HAP-1 (cell line): ENCODE results near the gene CNNM2.

Source experiments
- DNase-seq, 2 experiments: peaks; one replicate each; pipeline ENCODE4 v3.0.0-alpha.2; 2016 to 2020; ENCODE audit warnings: low spot score in 2 of 2
- H3K27me3 ChIP-seq: fragments of 250-450 bp; sonication (Bioruptor Pico); 2 replicates; pipeline ENCODE4 v1.5.1; 2020; ENCODE audit warnings: low read depth, mild to moderate bottlenecking, moderate library complexity
- H3K36me3 ChIP-seq: fragments of 250-450 bp; sonication (Bioruptor Pico); replicated peaks from 2 replicates; pipeline ENCODE4 v1.5.1; 2020; ENCODE audit warnings: mild to moderate bottlenecking
- H3K4me1 ChIP-seq: fragments of 250-450 bp; sonication (Bioruptor Pico); 2 replicates; pipeline ENCODE4 v1.5.1; 2020; ENCODE audit warnings: mild to moderate bottlenecking
- H3K4me3 ChIP-seq: fragments of 250-450 bp; sonication (Bioruptor Pico); 2 replicates; pipeline ENCODE4 v1.5.1; 2020; ENCODE audit warnings: mild to moderate bottlenecking, moderate library complexity
- H3K9me3 ChIP-seq: fragments of 250-450 bp; sonication (Bioruptor Pico); 2 replicates; pipeline ENCODE4 v1.5.1; 2020; ENCODE audit warnings: mild to moderate bottlenecking, moderate library complexity
- in situ Hi-C: fragments of 300-500 bp; cut with MboI; formaldehyde crosslinking; loops from 3 replicates; pipeline ENCODE4 v1.14.3; 2020; ENCODE audit warnings: low sequenced_read_pairs, inconsistent platforms, mixed read lengths

Gene CNNM2

DNA sequence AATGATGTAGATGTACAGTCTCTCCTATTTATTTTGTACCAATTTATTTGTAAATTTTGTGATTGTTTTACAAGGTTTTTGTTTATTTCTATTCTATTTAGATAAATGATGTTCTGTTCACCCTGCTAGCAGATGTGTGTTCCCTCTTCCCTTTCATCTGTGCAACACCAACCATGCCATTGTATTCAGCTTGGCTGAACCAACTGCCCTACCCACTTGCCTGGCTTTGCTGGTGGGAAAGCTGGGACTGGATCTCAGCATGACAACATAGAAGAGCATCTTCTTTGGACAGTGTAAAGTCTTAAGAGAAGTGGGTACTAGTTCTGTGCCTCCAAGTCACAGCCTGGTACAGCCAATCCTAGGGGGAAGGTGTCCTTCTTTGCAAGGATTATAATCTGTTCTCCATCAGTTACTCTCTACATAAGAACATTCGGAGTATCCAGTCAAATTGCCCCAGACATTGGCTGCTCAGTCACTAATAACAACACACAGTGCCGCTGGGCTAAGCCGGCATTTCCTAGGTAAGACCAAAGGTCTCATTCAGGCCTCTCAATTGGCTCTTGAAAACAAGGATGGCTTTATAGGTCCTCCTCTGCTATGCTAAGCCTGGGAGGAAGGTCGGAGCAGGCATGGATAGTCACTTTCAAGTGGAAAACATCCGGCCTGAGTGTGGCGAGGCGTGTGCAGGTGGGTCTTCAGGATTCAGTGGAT, 165.3 kb downstream of the CNNM2 start:
- Histone ChIP-seq H3K4me1 (no peaks in the 10 kb centered on the region), H3K27me3 (no peaks in the 10 kb centered on the region), H3K4me3 (no peak overlapping the region), H3K9me3 (no peaks in the 10 kb centered on the region), H3K36me3 (peaks cover 12% of the 10 kb centered on the region)
- in situ Hi-C loops: no loop called here
- DNase-seq: no peak

DNA sequence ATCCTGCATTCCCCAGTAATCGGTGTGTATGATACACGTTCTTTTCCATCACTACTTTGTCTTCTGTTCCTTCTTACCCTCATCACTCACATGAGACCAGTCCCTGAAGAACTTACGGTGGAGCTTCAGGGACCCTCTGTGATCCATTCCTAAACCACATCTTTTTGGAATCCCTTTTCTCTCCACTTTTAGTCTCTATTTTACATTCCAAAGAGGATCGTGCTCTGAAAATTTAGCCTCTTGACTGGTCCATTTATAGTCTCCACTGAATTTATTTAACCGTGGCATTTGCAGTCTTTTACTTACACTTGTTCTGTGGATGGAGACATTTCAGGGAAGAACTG, 165.9 kb downstream of the CNNM2 start:
- Histone ChIP-seq H3K4me1 (no peaks in the 10 kb centered on the region), H3K27me3 (no peaks in the 10 kb centered on the region), H3K36me3 (peaks cover 17% of the 10 kb centered on the region), H3K4me3 (no peak overlapping the region), H3K9me3 (no peaks in the 10 kb centered on the region)
- no peak for DNase-seq
- in situ Hi-C loops: no loop called here

- in situ Hi-C loops: no loop called here
These were observed 168.2 kb downstream of the CNNM2 start for GRCh38 chr10:103086261-103086660.

GRCh38 chr10:103086799-103087198, 168.7 kb downstream of the CNNM2 start:
- no peak for DNase-seq
- in situ Hi-C loops: no loop called here
- Histone ChIP-seq H3K27me3 (no peaks in the 10 kb centered on the region), H3K9me3 (no peaks in the 10 kb centered on the region), H3K4me3 (no peak overlapping the region), H3K36me3 (peaks cover 37% of the 10 kb centered on the region), H3K4me1 (no peaks in the 10 kb centered on the region)

More at GRCh38 chr10:103086261-103086660, 168.2 kb downstream of the CNNM2 start:
- Histone ChIP-seq H3K4me1 (no peaks in the 10 kb centered on the region), H3K4me3 (no peak overlapping the region), H3K27me3 (no peaks in the 10 kb centered on the region), H3K36me3 (peaks cover 32% of the 10 kb centered on the region), H3K9me3 (no peaks in the 10 kb centered on the region)
- no peak for DNase-seq

DNA sequence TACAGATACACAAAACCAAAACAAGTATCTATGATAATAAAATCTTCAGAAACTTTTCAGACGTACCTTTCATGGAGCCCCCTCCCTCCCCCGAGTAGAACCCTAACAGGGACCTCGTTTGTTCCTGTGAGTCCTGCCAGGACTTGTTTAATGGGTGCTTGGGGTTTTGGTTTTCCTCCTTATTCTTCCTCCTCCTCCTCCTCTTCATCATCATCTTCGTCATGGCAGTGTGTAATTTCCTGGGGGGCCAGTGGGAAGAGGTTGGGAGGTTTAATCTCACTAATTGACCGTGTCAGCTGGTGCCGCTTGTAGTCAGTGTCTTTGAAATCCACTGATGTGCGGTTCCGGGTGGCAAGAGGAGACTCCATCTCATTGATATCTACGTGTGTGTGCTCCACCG, 171.4 kb downstream of the CNNM2 start:
- no peaks in the 10 kb centered on the region for H3K4me1 ChIP-seq
- DNase-seq: no peak
- peaks cover 60% of the 10 kb centered on the region for H3K36me3 ChIP-seq
- no peak overlapping the region for H3K4me3 ChIP-seq
- H3K9me3 ChIP-seq: no peaks in the 10 kb centered on the region
- in situ Hi-C loops: no loop called here
- H3K27me3 ChIP-seq: no peaks in the 10 kb centered on the region

DNA sequence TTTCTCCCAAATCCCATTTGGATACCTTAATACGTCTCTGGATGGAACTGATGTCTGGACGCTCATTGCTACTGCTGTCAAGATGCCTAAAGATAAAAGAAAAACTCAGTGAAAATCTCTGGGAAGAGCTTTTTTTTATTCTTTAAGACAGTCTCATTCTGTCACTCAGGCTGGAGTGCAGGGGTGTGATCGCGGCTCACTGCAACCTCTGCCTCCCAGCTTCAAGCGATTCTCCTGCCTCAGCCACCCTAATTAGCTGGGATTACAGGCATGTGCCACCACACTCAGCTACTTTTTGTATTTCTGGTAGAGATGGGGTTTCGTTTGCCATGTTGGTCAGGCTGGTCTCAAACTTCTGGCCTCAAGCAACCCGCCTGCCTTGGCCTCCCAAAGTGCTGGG, 172.8 kb downstream of the CNNM2 start:
- peaks cover 5% of the 10 kb centered on the region for H3K4me1 ChIP-seq
- no peaks in the 10 kb centered on the region for H3K27me3 ChIP-seq
- H3K4me3 ChIP-seq: no peak overlapping the region
- peaks cover 62% of the 10 kb centered on the region for H3K36me3 ChIP-seq
- no peak for DNase-seq
- in situ Hi-C loops: no loop called here
- no peaks in the 10 kb centered on the region for H3K9me3 ChIP-seq

DNA sequence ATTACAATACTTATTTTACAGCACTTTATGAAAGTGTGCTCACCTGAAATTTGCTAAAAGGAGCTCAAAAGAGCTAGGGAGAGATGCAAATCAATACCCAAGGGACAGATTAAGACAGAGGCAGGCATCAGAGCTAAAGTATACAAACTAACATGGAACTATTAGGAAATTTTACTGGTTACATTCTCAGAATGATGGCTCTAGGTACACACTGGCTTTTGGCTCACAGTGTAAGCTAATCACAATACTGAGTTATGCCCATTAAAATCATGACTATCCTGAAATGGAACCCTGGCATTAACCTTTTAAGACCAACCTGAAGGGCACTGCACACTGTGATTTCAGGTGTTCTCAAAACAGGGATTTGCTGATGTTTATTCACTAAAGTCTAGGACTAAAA, 176.9 kb downstream of the CNNM2 start:
- Histone ChIP-seq H3K4me1 (peaks cover 9% of the 10 kb centered on the region), H3K9me3 (no peaks in the 10 kb centered on the region), H3K27me3 (no peaks in the 10 kb centered on the region), H3K4me3 (no peak overlapping the region), H3K36me3 (peaks cover 63% of the 10 kb centered on the region)
- in situ Hi-C loops: no loop called here
- DNase-seq: no peak

GRCh38 chr10:103096130-103096529, 178.0 kb downstream of the CNNM2 start:
- in situ Hi-C loops: no loop called here
- no peaks in the 10 kb centered on the region for H3K9me3 ChIP-seq
- no peaks in the 10 kb centered on the region for H3K27me3 ChIP-seq
- H3K4me1 ChIP-seq: peaks cover 9% of the 10 kb centered on the region
- H3K36me3 ChIP-seq: peaks cover 64% of the 10 kb centered on the region
- no peak overlapping the region for H3K4me3 ChIP-seq
- DNase-seq: no peak

DNA sequence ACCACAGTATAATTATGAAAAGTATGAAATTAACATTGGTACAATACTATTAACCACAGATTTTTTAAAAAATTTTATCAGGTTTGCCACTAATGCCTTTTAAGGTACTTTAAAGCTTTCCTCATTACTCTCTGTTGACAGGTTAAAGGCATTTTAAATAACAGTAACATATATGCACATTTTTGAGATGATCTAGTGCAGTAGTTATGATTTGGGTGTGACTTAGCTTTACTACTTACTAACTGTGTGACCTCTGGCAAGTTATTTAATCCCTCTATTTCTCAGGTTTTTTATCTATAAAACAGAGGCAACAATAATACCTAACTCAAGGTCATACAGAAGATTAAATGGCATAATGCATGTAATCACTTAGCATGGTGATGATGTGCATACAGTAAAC, 180.1 kb downstream of the CNNM2 start:
- Histone ChIP-seq H3K4me3 (no peak overlapping the region), H3K9me3 (no peaks in the 10 kb centered on the region), H3K27me3 (no peaks in the 10 kb centered on the region), H3K36me3 (peaks cover 46% of the 10 kb centered on the region), H3K4me1 (peaks cover 14% of the 10 kb centered on the region)
- in situ Hi-C loops: no loop called here
- no peak for DNase-seq

DNA sequence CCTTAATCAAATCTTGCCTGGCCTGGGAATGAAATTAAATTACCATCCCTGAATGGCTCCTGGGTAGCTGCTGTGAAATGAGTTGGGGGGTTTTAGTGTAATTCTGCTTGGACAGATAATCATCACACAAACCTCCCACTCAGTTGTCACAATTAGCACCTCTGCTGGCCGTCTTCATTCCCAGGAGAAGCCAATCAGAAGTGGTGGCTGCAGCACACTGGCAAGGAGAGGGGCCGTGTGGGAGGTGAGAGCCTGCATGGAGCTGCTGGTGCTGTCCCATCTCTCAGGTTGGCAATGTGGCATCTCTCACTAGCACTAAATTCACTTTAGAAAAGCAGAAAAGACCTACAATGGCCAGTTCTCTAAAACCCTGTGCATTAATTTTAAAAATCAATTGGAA, 182.5 kb downstream of the CNNM2 start:
- Histone ChIP-seq H3K27me3 (no peaks in the 10 kb centered on the region), H3K36me3 (peaks cover 41% of the 10 kb centered on the region), H3K4me3 (no peak overlapping the region), H3K9me3 (no peaks in the 10 kb centered on the region), H3K4me1 (peaks cover 12% of the 10 kb centered on the region)
- in situ Hi-C loops: no loop called here
- DNase-seq: no peak

DNA sequence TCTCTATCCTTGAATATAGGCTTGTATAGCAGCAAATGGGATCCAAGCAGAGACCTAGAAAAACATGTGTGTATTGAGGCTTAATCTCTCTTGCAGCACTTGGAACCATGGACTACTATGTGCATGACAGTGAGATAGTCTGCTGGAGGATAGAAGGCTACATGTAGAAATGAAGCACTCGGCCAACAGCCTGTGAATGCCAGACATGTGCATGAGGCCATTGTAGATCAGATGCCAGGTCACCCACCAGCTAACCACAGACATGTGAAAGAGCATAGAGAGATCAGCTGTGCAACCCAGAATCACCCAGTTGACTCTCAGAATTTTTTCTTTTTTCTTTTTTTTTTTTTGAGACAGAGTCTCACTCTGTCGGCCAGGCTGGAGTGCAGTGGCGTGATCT, 184.1 kb downstream of the CNNM2 start:
- in situ Hi-C loops: no loop called here
- peaks cover 34% of the 10 kb centered on the region for H3K36me3 ChIP-seq

DNA sequence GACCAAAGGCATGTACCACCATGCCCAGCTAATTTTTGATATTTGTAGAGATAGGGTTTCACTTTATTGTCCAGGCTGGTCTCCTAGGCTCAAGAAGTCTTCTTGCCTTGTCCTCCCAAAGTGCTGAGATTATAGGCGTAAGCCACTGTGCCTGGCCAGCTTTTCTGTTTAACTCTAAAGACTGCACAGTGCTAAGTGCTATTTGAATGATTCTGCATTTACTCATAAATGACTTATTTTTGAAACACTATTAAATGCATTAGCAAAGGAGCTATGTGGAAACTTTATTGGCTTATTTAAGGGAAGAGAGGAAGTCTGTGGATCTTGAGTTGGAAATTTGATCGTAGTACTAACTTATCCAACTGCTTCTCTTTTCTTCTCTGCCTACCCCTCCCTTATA, 185.9 kb downstream of the CNNM2 start:
- no peak overlapping the region for H3K4me3 ChIP-seq
- DNase-seq: no peak
- peaks cover 6% of the 10 kb centered on the region for H3K4me1 ChIP-seq
- H3K9me3 ChIP-seq: no peaks in the 10 kb centered on the region
- in situ Hi-C loops: no loop called here
- peaks cover 20% of the 10 kb centered on the region for H3K36me3 ChIP-seq
- H3K27me3 ChIP-seq: no peaks in the 10 kb centered on the region

More for the DNA sequence above, 184.1 kb downstream of the CNNM2 start:
- Histone ChIP-seq H3K4me3 (no peak overlapping the region), H3K27me3 (no peaks in the 10 kb centered on the region), H3K9me3 (no peaks in the 10 kb centered on the region), H3K4me1 (peaks cover 9% of the 10 kb centered on the region)
- no peak for DNase-seq

GRCh38 chr10:103104721-103105120, 186.6 kb downstream of the CNNM2 start:
- Histone ChIP-seq H3K27me3 (no peaks in the 10 kb centered on the region), H3K4me3 (no peak overlapping the region), H3K9me3 (no peaks in the 10 kb centered on the region), H3K4me1 (peaks cover 6% of the 10 kb centered on the region), H3K36me3 (peaks cover 14% of the 10 kb centered on the region)
- in situ Hi-C loops: no loop called here
- DNase-seq: no peak

GRCh38 chr10:103105462-103105861, 187.4 kb downstream of the CNNM2 start:
- in situ Hi-C loops: no loop called here
- H3K4me3 ChIP-seq: no peak overlapping the region
- H3K9me3 ChIP-seq: no peaks in the 10 kb centered on the region
- H3K4me1 ChIP-seq: peaks cover 6% of the 10 kb centered on the region
- H3K36me3 ChIP-seq: peaks cover 6% of the 10 kb centered on the region
- DNase-seq: no peak
- no peaks in the 10 kb centered on the region for H3K27me3 ChIP-seq

DNA sequence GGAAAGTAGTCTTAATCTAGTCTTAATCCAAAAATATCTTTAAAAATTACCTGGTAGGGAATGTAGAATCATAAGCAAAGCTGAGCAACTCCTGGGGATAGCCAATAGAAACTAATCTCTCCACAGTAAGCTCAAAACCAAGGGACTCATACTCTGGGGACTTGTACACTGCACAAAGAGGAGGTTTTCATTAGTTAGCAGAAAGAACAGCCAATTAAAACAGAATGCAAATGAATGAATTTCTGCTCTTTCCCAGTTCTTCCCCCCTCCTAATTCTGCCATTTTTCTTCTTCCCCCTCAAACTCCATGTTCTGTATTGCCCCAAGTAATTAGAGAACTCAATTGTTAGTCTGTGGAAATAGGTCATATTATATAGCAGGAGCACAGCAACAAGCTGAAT, 188.4 kb downstream of the CNNM2 start:
- Histone ChIP-seq H3K4me3 (no peak overlapping the region), H3K36me3 (0 out of 2 replicates have a peak, but pooled peaks cover 6% of the 10 kb centered on the region), H3K27me3 (no peaks in the 10 kb centered on the region), H3K4me1 (peaks cover 15% of the 10 kb centered on the region), H3K9me3 (no peaks in the 10 kb centered on the region)
- no peak for DNase-seq
- in situ Hi-C loops: no loop called here
